Activated CD4-positive, alpha-beta T cell treated with anti-CD3 and anti-CD28 coated beads, Interleukin-2, Interleukin-4, amounts not matched to agents 100 ng/mL and 50 ng/mL, durations not matched to agents 16 hours and 8 hours (primary cell): ENCODE data around the gene IVD.

Experiments
- DNase-seq: peaks from one replicate; pipeline ENCODE4 v3.0.0-alpha.2; 2020; ENCODE audit warnings: low spot score

Gene IVD

GRCh38 chr15:40415226-40415625, 9.6 kb downstream of the IVD start:
- DNase-seq = no peak

GRCh38 chr15:40416056-40416455, 10.5 kb downstream of the IVD start:
- DNase-seq = no peak

- DNase-seq = no peak
Measured at GRCh38 chr15:40418126-40418525, 12.5 kb downstream of the IVD start.

GRCh38 chr15:40420071-40420713, 14.6 kb downstream of the IVD start:
- DNase-seq = no peak

GRCh38 chr15:40420793-40421192, 15.2 kb downstream of the IVD start:
- no peak for DNase-seq

GRCh38 chr15:40421246-40422157, 15.9 kb downstream of the IVD start:
- peak; percentile 78 for DNase-seq

GRCh38 chr15:40424483-40425115, 19.0 kb downstream of the IVD start:
- no peak for DNase-seq

GRCh38 chr15:40425681-40426080, 20.1 kb downstream of the IVD start:
- DNase-seq = no peak

GRCh38 chr15:40427188-40427587, 21.6 kb downstream of the IVD start:
- DNase-seq = no peak

- no peak for DNase-seq
Measured at GRCh38 chr15:40428185-40428584, 22.6 kb downstream of the IVD start.

- no peak for DNase-seq
Measured at GRCh38 chr15:40429068-40429710, 23.6 kb downstream of the IVD start.

- no peak for DNase-seq
Measured at GRCh38 chr15:40430271-40430805, 24.7 kb downstream of the IVD start.

- no peak for DNase-seq
Measured at GRCh38 chr15:40435023-40435709, 29.6 kb downstream of the IVD start.

- no peak for DNase-seq
Measured at GRCh38 chr15:40435710-40436089, 30.1 kb downstream of the IVD start.

- DNase-seq = no peak
Measured at GRCh38 chr15:40436116-40436891, 30.7 kb downstream of the IVD start.

- no peak for DNase-seq
Measured at GRCh38 chr15:40436892-40437751, 31.5 kb downstream of the IVD start.

GRCh38 chr15:40437752-40438687, 32.4 kb downstream of the IVD start:
- no peak for DNase-seq

GRCh38 chr15:40438712-40439111, 33.1 kb downstream of the IVD start:
- no peak for DNase-seq
